NCI-H1105 (cell line): ENCODE results near the gene CPAMD8.
"Not testable (repeated sequence)": the region's sequence is repeated elsewhere in the genome, so short reads cannot be mapped to it uniquely, and the experiment has no call there.

ENCODE experiments used
- DNase-seq: peaks from one replicate; lab custom pipeline; 2025; lab: John Stamatoyannopoulos, UW

CPAMD8 gene

DNA sequence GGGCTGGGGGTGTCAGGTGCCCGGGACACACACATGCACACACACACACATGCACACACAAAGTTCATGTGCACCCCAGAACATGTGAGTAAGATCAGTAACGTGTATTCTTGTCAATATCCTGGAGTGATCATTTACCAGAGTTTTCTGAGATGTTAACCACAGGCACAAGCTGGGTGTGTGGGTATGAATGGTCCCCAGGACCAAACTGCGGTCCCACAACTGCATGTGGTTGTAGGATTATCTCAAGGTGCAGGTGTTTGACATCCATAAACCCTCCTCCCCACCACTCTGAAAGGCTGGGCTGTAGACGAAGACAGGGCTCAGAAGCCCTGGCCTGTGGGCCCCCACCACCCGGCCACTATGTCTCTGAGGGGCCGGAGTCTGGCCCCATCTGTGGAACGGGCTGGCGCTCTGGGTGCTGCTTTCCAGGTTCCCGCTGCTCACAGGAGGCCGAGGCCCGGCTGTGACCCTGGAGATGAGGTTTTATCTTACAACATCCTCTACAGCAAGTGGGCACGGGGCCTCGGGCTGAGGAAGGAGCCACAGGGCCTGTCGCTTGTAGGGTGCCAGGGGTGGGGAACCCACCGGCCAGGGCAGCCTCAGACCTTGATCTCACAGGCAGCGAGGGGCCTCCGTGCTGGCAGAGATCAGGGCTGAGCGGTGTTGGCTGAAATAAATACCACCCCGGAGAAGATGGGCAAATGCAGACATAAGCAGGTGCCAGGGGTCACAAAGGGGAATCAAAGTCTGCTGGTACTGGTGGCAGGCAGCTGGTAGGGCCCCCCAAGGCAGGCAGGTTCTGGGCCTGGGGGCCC lies 133.5 kb downstream of the CPAMD8 start:
- no peak for DNase-seq

DNA sequence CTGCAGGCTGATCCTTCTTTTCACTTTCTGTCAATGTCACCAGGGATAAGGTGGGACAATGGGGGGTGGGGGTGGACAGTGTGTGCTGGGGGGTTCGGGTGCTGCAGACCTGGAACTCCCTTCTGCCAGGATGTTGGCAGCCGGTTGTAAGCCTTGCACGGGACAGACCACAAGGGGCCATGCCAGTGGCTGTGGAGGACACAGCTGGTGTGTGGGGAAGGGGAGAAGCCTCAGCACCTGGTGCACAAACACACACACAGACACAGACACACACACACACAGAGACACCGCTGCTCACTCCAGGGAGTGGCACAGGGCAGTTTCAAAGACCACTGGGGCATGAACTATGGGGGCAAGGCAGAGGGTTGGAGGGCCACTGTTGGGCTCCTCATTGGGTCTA lies 134.2 kb downstream of the CPAMD8 start:
- no peak for DNase-seq

DNA sequence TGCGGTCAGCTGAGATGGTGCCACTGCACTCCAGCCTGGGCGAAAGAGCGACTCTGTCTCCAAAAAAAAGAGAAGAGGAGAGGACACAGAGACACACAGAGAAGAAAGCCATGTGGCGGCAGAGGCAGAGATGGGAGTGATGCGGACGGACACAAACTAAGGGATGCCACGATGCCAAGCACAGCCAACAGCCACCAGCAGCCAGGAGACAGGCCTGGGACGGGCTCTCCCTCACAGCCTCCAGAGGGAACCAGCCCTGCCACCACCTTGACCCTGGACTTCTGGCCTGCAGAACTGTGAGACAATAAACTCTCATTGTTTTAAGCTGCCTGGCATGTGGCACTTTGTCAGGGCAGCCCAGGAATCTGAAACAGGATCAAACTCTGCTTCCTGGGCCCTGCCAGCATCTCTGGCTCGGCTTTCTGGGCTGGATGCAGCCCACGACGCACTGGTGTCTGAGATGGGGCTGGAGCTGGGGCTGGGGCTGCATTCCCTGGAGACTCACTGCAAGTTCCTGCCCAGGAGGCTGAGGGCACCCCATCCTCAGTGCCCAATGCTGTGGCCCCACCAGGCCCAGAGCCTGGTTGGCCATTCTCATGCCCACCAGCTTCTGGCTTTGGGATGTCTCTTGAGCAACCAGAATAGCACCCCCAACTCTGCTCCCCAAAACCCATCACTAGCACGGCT lies 134.8 kb downstream of the CPAMD8 start:
- no peak for DNase-seq

DNA sequence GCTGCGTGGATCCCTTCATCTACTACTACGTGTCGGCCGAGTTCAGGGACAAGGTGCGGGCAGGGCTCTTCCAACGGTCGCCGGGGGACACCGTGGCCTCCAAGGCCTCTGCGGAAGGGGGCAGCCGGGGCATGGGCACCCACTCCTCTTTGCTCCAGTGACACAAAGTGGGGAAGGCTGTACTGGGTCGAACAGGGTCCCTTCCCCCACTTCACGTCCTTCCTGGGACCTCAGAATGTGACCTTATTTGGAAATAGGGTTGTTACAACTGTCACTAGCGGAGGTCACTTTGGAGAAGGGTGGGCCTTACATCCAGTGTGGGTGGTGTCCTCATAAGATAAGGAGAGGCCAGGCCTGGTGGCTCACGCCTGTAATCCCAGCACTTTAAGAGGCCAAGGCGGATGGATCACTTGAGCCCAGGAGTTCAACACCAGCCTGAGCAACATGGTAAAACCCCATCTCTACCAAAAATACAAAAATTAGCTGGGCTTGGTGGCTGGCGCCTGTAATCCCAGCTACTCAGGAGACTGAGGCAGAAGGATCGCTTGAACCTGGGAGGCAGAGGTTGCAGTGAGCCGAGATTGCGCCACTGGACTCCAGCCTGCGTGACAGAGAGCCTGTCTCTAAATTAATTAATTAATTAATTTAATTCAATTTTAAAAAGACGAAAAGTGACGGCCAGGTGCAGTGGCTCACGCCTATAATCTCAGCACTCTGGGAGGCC lies 136.0 kb downstream of the CPAMD8 start:
- DNase-seq, result no peak

DNA sequence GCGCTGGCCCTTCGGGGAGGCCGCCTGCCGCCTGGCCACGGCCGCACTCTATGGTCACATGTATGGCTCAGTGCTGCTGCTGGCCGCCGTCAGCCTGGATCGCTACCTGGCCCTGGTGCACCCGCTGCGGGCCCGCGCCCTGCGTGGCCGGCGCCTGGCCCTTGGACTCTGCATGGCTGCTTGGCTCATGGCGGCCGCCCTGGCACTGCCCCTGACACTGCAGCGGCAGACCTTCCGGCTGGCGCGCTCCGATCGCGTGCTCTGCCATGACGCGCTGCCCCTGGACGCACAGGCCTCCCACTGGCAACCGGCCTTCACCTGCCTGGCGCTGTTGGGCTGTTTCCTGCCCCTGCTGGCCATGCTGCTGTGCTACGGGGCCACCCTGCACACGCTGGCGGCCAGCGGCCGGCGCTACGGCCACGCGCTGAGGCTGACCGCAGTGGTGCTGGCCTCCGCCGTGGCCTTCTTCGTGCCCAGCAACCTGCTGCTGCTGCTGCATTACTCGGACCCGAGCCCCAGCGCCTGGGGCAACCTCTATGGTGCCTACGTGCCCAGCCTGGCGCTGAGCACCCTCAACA lies 136.6 kb downstream of the CPAMD8 start:
- DNase-seq, result no peak

DNA sequence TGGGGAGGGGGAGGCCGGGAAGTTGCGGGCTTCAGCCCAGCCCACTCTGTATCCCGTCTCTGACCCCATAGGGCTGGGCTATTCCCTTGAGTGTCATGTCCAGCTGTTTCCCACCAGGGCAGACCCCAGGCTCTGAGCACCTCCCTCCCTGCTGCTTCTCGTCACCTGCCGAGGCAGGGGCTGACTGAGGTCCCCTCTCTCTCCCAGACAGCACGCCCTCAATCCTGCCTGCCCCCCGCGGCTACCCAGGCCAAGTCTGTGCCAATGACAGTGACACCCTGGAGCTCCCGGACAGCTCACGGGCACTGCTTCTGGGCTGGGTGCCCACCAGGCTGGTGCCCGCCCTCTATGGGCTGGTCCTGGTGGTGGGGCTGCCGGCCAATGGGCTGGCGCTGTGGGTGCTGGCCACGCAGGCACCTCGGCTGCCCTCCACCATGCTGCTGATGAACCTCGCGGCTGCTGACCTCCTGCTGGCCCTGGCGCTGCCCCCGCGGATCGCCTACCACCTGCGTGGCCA lies 137.2 kb downstream of the CPAMD8 start:
- no peak for DNase-seq

DNA sequence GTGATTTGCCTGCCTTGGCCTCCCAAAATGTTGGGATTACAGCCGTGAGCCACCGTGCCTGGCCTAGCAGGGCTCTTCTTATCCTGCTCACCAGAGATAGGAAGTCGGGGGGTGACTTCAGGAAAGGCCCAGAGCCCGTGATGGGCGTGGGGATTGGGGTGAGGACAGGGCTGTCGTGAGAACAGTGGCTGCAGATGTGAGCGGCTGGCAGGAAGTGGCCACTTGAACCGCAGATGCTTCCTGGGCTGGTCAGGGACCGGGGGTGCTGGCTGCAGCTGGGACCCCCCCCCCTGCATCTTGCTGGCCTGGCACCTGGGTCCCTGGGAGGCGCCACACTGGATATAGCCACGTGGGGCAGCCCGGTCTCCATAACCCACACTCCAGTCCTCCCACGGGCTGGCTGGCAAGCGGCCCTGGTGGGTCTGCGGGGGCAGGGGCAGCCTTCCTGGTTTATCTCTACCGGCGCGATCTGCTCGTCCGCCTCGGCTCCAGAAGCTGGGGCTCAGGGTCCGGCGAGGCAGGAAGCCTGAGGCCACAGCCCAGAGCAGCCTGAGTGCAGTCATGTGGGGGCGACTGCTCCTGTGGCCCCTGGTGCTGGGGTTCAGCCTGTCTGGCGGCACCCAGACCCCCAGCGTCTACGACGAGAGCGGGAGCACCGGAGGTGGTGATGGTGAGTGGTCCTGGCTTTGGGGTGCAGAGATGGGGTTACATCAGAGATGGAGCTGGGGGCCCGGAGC lies 137.8 kb downstream of the CPAMD8 start, which contains the start of gene F2RL3:
F2RL3 (plus strand) TSS at position 371 of the 737 bp plus-strand sequence; CDS start at position 562, 191 bp downstream.
- DNase-seq, result no peak

DNA sequence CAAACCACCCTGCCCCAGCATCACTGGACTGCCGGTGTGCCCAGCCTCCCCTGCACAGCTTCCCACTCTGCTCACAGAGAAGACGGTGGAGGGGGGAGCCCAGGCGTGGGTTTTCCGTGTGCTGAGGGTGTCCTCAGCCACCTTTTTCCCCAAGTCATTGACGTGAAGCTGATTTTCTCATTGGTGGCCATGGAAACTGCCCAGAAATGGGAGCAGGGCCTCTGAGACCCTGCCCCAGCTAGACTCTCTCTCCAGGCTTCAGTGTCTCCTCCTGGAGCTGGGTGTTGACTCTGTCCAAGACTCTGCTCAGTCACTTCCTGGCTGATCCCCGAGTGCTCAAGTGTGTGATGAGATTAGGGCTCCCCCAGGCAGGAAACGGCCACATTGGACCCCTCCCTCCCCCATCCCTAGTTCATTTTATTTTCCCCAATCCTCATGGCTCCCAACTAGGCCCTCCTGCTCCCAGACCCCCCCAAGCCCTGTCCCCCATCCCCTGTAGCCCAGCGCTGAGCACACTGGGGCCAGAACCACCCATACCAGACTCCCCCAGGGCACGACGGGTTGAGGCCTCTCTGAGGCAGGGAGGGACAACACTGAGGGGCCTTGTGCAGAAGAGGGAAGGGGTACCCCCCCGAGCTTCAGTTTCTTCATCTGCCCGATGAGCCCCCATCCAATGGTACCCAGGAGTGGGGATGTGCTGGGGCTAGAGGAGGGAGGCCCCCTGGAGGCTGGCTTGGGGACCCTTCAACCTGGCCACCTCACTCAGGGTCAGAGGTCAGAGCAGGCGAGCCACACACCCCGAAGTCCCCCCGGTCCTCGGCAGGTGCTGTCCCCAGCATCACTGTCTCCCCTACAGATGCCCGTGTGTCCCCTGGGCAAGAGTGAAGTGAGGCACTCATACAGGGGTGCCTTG lies 139.0 kb downstream of the CPAMD8 start:
- DNase-seq, result no peak

DNA sequence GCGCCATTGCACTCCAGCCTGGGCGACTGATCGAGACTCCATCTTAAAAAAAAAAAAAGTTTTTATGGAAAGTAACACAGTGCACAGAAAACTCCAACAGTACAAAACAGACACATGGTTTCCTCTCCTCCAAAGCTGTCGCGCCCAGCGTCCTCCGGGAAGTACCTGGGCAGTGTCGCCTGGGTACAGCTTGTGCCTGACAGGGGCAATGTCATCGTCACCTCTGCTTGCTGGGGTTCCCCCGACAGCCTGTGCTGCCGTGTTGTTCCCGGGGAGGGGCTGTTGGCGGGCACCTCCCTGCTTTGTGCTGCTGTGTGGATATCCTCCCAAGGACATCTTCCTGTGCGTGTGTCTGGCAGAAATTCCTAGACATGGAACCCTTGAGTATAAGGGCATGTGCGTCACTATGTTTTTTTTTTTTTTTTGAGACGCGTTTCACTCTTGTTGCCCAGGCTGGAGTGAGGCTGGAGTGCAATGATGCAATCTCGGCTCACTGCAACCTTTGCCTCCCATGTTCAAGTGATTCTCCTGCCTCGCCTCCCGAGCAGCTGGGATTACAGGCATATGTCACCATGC lies 140.2 kb downstream of the CPAMD8 start:
- no peak for DNase-seq

DNA sequence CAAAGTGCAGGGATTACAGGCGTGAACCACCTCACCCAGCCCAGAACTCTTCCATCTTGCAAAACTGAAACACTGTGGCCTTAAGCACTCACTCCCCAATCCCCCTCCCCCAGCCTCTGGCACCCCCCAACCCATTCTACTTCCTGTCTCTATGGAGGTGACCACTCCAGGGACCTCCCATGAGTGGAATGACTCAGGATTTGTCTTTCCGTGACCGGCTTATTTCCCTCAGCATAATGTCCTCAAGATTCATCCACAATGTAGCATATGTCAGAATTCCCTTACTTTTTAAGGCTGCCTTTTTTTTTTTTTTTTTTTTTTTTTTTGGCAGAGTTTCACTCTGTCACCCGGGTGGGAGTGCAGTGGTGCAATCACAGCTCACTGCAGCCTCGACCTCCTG lies 141.4 kb downstream of the CPAMD8 start:
- no peak for DNase-seq

DNA sequence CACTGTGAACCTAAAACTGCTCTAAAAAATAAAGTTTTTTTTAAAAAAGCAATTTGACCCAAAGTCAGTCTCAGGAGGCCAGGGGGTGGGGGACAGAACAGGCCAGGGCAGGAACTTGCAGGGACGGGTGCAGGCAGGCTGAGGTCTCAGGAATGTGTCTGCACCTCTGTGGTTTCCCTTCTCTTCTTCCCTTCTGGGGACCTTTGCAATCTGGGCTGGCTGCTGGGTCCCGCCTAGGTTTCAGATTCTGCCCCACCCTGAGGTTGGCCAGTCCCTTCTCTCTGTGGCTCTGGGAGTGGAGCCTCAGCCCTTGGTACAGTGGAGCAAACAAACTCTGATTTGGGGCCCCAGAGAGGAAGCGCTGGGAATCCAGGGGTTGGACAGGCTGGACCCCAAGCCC lies 143.1 kb downstream of the CPAMD8 start:
- DNase-seq, result no peak

DNA sequence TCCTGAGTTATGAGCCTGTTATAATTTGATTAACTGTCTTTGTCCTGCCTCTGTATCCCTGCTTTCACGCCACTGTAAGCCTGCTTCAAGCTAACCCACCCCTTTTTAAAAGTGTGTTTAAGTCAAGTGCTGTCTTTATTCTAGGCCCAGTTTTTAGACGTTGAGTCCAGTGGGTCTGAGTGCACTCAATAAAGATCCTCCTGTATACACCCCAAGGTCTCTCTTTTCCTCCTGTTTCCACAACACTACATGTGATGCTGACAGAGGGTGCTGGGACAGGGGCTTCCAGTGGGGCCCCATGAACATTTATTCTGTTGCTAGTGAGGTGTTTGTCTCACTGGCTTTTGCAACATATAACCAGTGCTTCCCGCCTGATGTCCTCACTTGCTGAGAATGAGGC lies 144.5 kb downstream of the CPAMD8 start:
- no peak for DNase-seq

DNA sequence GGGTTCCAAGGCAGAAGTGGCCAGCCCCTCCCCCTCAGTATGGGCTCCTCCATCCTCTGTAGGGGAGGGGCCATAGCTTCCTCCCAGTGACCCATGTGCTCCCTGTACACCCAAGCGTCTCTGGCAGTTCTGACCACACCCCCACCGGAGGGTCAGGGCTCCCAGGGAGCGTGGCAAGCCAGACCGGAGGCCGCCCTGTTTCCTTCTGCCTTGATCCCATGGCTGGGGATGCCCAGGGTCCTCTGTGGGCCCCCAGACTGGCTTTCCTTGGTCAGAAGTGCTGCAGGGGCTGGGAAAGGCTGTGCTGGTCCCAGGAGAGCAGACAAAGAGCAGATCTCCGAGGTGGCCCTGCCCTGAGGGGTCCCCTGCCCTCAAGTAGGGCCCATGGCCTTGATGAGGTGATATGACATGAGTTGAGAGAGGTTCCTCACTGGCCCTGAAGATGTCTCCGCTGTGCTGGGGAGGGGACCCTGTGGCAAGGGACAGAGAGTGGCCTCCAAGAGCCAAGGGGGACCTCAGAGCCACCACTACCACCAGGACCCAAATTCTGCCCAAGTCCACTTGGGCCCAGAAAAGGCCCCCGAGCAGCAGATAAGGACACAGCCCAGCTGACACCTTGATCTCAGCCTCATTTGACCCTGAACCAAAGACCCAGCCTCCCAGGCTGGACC lies 145.6 kb downstream of the CPAMD8 start:
- no peak for DNase-seq

DNA sequence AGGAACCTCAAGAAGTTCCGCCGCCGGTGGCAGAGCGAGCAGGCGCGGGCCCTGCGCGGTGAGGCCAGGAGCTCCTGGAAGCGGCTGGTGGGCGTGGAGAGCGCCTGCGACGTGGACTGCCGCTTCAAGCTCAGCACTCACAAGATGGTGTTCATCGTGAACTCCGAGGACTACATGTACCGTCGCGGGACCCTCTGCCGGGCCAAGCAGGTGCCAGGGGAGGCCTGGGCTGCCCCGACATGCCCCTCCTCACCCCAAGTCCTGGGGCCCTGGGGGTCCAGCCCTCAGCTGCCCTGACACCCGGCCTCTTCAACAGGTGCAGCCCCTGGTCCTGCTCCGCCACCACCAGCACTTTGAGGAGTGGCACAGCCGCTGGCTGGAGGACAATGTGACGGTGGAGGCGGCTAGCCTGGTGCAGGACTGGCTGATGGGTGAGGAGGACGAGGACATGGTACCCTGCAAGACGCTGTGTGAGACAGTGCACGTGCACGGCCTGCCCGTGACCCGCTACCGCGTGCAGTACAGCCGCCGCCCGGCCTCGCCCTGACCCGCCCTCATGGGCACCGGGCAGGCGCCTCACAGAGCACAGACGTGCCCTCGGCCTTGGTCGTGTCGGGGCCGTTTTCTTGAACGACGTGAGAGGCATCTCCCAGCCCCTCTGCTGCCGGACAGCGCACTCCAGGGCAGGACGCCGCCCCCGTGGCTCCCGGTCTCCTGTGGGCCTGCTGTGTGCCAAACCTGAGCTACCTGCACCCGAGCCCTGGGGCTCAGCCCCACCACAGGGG lies 148.2 kb downstream of the CPAMD8 start:
- DNase-seq, result no peak

DNA sequence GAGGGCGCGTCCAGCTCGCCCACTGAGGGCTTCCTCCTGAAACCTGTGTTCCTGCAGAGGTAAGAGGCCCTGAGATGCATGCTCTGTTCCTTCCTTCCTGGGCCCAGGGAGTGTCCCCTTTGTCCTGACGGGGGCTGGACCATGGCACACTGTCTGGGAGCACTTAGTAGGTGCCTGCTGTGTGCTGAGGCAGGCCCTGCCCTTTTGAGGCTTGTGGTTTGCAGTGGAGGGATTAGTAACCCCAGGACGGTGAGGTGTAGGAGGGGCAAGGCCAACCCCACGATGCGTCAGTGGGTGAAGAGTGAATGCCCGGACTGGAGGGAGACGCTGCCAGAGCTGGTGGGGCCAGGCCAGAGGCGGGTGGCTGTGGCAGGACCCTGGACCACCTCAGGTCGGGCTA lies 149.0 kb downstream of the CPAMD8 start:
- no peak for DNase-seq

DNA sequence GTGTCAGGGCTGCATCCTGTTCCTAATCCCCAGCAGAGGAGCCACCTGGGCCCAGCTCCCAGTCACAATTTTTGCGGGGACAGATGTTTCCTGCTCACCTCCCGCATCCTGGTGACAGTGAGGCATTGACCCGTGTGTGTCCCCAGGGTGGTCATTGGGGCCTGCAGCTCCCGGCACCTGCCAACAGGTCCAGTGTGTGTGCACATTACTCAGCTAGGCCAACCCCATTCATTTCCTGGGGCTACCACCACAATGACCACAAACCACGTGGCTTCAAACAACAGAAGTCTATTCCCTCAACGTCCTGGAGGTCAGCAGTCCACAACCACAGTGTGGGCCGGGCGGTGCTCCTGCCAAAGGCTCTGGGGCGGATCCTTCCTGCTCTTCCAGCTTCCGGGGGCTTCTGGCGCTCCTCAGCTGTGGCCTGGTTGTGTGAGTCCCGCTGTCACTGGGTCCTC lies 149.7 kb downstream of the CPAMD8 start:
- DNase-seq, result no peak

DNA sequence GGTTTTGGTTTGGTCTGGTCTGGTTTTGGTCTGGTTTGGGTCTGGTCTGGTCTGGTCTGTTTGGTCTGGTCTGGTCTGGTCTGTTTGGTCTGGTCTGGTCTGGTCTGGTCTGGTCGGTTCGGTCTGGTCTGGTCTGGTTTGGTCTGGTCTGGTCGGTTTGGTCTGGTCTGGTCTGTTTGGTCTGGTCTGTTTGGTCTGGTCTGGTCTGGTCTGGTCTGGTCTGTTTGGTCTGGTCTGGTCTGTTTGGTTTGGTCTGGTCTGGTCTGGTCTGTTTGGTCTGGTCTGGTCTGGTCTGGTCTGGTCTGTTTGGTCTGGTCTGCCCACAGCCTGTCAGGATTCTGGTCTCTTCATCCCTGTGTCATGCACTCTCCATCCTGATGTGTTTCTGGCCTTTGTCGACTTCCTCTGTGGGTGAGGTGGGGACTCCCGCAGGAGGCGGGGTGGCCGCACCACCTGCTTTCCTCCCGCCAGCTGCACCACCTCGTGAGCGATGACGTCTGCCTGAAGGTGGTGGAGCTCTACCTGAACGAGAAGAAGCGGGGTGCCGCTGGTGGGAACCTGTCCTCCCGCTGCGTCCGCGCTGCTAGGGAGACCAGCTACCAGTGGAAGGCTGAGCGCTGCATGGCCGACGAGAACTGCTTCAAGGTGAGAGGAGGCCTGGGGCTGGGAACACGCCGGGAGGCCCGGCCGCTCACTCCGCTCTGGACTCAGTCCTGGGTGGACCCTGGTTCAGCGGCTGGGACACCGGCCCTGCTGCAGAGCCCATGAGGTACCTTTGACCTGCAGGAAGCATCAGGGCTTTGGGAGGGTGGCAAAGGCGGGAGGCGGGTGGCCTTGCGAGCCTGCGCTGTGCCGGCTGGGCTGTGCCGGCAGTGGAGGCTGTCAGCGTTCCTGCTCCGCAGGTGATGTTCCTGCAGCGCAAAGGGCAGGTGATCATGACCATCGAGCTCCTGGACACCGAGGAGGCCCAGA lies 150.7 kb downstream of the CPAMD8 start:
- no peak for DNase-seq

DNA sequence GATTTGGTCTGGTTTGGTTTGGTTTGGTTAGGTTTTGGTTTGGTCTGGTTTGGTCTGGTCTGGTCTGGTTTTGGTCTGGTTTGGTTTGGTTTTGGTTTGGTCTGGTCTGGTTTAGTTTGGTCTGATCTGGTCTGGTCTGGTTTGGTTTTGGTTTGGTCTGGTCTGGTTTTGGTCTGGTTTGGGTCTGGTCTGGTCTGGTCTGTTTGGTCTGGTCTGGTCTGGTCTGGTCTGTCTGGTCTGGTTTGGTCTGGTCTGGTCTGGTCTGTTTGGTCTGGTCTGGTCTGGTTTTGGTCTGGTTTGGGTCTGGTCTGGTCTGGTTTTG lies 151.7 kb downstream of the CPAMD8 start:
- DNase-seq, result not testable (repeated sequence)
